Daoy (cell line): ENCODE results near the gene PDE6H. TPM values are rescaled to one million over a fixed set of nuclear protein-coding genes. Genes with fewer than 3 reads are reported as not detected.
A peak's percentile ranks its signal among the peaks of the same experiment; 100 is the strongest.

Experiments
- DNase-seq: peaks from one replicate; pipeline ENCODE4 v3.0.0-alpha.2; 2015; ENCODE audit warnings: low read depth
- total RNA-seq: library from RNA; depleted of rRNA; stranded (reverse); fragments of >200 nt; shearing (Covaris generic); gene quantifications from 2 replicates; pipeline ENCODE4 v1.2.3, GENCODE V29; 2014

Gene PDE6H
- total RNA-seq, 1 experiment from 2014 or later = not detected

DNA sequence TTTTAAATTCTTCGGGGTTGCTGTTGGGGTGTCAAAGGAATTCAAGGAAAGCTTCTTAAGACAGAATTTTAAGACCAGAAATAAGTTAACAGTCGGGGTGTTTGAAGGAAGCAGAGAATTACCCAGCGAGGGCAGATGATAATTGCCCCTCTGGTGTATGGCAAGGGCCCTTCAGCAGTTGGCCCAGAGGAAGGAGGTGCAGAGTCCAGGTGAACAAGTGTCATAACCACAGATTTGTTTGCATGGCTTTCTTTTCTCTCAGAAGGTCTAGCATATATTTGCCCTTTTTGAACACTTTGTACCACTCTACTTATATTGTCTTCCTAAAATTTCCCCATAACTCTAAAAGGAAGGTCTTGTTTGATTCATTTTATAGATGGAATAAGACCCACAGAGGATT is 1.8 kb downstream of the PDE6H start:
- no peak for DNase-seq

DNA sequence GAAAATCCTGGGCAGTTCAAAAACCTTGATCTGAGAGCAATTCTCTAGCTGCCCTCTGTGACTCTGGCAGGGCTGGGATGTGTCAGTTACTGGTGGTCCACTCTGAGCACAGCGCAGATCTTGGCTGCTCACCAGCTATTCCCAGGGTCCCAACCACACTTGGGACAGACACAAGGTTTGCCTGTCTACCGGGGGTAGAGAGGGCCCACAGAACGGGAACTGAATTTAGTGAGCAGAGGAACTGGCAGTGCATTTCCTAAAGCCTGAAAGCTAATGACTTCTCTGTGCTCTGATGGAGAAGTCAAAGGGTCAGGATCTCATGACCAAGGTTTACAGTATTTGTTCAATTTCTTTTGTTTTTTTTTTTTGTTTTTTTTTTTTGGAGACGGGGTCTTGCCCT is 2.6 kb downstream of the PDE6H start:
- DNase-seq = no peak

DNA sequence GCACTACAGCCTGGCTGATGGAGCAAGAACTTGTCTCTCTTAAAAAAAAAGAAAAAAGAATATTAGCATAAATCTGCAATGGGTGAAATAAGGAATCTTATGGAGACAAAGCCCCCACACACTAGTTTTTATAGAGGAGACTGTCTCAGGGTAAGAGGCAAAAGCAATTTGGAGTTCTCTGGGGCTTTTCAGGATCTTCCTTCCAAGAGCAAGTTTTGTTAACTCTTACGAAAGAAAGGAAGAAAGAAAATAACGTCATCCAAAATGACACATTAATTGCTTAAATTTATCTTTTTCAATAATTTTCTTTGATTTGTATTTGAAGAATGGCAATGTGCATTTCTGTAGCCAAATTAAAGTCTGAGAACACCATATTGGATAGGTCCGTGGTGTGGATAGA is 3.8 kb downstream of the PDE6H start:
- DNase-seq = no peak

DNA sequence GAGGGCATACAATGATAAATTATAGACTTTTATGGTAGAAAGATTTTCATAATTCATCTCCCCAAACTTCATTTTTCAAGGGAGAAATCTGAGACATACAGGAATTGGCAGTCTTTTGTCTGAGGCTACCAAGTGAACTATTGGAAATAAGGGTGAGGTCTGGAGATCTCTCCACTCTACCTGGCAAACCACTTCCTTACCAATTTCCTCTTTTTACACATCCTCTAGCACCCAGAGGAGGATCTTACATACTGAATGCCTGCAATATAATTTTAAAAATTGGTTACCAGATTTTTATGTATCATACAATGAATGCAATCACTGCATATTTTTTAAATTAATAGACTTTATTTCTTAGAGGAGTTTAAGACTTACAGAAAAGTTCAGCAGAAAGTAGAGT is 6.6 kb downstream of the PDE6H start:
- no peak for DNase-seq

DNA sequence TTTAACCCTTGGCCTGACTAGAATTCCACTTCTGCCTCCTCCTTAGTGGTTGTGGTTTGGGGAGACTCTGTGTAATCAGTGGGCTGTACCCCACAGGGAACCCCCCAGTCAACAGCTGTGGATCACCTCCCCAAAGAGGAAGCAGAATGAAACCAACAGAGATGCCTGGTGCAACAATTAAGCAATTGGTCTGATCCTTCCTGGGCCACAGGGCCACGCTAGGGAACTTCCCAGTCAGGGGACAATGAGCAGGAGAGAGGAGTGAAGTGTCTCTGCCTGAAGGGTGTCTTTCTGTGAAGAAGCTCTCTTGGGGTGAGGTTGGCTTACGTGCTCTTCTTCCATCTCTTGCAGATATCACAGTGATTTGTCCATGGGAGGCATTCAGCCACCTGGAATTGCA is 8.2 kb downstream of the PDE6H start:
- no peak for DNase-seq

DNA sequence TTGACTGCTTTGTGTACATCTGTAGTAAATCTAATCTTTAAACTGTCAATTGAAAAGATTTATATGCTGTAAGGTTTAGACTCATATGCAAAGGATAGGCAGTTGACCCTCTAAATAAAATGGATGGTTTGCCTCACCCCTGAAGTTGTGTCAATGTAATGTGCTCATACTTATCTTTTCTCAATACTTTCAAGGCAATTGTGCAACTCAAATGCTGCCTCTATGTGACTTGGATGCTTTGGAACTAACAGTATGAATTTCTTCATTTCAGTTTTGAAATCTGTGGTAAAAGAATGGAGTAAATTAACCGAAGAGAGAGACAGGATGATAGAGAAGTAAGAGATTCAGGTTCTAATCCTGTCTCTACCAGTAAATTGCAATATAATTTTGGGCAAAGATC is 9.7 kb downstream of the PDE6H start:
- DNase-seq = no peak

DNA sequence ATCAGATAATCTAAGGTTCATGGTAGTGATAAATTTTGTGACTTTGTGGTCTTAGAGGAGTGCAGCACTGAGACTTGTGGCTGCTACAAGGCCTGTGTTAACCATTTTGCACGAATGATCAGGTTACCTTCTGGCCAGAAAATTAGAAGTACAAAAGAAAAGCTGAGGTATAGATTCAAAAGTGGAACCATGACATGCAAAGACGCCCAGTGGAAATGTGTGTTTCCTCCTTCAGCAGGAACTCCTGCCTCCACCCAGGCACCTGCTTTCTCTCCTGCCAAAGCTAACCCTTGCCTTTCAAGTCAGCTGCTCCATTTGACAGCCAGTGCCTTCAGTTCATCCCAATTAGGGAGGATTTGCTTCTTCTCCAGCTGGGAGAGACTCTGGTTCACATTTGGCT is 10.1 kb downstream of the PDE6H start:
- no peak for DNase-seq

DNA sequence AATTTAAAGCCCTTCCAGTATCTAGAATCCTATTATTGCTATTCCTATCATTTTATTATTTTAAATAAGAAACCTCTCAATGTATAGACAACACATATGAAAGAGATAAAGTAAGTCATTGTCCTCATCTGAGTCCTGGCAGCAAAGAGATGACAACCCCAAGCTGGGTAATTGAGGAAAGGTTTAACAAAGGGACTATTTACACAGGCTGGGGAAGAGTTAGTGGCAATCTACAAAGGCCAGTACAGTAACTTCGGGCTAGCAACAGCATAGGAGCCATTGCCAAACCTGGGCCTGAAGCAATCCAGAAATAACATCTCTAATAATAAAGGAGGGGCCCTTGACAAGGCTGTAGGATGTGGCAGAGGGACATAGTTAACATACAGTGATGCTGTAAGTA is 11.2 kb downstream of the PDE6H start:
- DNase-seq = no peak

DNA sequence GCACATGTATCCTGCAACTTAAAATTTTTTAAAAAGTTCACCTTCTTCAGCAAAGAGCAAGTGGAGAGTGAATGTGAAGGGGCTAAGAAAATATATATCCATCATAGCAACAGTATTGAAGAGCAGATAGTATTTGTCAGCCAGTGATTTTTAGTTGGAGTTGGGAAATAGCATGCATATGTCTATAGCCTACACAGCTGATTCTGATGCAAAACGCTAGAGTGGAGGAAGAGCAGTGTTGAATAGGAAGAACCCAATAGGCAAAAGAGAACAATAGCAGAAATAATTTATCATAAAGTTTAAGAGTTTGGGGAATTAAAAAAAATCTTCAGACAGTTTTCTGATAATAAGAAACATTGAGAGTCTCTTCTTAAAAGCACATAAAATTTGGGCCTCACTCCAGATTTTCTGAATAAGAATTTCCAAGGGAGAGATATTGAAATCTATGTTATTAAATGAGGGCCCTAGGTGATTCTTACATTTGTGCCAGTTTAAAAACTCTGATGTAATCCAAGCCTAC is 12.0 kb downstream of the PDE6H start:
- no peak for DNase-seq

DNA sequence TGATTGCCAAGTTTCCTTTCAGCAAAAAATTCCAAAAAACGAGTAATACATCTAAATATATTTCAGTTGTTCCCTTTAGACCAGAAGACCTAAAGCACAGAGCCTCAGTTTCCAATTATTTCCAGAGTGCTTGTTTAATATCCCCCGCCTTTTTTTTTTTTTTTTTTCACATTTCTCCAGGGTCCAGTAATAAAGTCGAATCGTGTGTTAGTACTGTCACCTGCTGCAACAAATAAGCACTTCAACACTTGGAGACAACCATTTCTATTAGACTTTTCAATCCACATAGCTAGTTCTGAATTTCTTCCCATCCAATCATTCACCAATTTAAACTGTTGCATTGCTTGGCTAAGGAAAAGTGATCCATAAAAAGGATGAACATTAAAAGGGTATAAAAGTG is 13.6 kb downstream of the PDE6H start:
- no peak for DNase-seq

DNA sequence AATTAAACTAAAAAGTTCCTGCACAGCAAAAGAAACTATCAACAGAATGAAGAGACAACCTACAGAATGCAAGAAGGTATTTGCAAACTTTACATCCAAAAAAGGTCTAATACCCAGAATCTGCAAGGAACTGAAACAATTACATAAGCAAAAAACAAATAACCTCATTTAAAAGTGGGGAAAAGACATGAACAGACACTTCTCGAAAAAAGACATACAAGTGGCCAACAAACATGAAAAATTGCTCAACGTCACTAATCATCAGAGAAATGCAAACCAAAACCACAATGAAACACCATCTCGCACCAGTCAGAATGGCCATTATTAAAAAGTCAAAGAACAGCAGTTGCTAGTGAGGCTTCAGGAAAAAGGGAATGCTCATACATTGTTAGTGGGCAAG is 15.2 kb downstream of the PDE6H start:
- no peak for DNase-seq

DNA sequence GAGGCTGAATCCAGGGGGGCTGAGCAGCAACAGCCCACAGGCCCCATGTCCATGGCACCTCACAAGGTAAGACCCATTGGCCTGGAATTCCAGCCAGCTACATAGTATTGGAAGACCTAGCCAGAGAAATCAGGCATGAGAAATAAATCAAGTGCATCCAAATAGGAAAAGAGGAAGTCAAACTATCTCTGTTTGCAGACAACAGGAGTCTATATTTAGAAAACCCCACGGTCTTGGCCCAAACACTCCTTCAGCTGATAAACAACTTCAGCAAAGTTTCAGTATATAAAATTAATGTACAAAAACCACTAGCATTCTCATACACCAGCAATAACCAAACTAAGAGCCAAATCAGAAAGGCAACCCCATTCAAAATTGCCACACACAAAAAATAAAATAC is 16.9 kb downstream of the PDE6H start:
- no peak for DNase-seq

DNA sequence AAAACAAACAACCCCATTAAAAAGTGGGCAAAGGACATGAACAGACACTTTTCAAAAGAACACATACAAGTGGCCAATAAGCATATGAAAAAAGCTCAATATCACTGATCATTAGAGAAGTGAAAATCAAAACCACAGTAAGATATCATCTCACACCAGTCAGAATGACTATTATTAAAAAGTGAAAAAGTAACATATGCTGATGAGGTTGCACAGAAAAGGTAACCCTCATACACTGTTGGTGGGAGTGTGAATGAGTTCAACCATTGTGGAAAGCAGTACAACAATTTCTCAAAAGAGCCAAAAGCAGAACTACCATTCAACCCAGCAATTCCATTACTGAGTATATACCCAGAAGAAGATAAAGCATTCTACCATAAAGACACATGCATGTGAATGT is 18.2 kb downstream of the PDE6H start:
- DNase-seq = no peak

DNA sequence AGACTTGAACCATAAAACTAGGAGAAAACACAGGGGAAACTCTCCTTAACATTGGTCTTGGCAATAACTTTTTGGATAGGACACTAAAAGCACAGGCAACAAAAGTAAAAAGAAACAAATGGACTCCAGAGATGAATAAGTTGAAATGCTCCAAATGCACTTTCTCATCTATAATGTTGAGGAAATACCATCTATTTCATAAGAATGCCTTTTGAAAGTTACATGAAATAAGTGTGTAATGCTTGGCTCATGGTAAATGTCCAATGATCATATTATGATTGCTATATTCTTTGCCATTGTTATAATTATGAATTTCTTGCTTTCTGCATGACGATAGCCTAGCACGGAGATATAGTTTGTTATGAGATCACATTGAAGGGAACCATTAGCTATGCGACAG is 19.8 kb downstream of the PDE6H start:
- DNase-seq = no peak

DNA sequence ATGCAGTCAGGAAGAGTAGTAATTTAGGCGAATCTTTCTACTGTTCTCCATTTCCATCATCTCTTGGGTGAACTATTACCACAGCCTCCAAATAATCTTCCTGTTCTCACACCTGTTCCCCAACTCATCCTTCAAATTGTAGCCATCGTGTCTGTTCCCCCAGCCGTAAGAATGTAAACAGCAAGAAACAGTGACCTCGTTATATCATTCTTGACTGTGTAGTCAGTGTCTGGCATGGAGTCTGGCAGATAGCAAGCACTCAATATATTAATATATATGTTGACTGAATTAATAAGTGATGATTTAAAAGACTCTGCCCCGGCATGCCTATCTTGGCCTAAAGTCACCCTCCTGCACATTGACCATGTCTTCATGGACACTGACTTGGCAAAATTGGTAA is 20.3 kb downstream of the PDE6H start:
- DNase-seq = no peak

DNA sequence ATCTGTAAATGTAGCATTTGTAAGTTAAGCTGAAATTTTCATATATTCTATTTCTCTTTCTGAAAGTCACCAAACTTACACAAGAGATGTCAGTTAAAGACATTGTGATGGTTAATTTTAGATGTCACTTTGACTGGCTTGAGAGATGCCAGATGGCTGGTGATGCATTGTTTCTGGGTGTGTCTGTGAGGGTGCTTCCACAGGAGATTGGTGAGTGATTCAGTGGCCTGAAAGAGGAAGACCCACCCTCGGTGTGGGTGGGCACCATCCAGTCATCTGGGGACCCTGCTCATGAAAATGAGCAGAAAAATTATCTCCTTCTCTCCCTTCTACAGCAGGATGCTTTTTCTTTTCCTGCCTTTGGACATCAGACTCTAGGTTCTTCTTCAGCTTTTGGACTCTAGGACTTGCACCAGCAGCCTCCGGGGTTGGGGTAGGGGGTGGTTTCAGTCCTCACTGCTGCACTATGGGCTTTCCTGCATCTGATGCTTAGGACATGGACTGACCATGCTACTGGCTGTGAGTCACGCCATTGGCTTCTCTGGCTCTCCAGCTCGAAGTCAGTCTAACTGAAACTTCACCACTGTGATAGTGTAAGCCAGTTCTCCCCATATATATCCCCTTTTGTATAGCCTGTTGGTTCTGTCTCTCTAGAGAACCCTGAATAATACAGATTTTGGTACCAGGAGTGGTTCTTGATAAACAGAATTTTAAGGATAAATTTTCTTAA is 20.9 kb downstream of the PDE6H start:
- peak; percentile 70 for DNase-seq

DNA sequence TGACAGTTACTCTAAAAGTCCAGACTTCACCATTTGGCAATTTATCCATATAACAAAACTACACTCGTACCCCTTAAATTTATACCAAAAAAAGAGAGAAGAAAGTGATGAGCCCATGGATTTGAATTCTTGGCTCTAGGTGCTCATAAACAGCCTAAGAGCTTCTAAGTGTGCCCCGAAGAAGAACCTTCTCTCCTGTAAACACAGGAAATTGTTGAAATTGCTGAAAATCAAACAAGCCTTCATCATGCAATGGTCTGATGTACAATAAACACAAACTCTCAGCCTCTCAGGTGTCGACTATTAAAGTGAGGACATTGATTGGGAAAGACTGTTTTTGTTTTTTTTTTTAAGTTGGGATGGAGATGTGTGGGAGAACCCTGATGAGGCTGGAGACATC is 21.8 kb downstream of the PDE6H start:
- DNase-seq = no peak

DNA sequence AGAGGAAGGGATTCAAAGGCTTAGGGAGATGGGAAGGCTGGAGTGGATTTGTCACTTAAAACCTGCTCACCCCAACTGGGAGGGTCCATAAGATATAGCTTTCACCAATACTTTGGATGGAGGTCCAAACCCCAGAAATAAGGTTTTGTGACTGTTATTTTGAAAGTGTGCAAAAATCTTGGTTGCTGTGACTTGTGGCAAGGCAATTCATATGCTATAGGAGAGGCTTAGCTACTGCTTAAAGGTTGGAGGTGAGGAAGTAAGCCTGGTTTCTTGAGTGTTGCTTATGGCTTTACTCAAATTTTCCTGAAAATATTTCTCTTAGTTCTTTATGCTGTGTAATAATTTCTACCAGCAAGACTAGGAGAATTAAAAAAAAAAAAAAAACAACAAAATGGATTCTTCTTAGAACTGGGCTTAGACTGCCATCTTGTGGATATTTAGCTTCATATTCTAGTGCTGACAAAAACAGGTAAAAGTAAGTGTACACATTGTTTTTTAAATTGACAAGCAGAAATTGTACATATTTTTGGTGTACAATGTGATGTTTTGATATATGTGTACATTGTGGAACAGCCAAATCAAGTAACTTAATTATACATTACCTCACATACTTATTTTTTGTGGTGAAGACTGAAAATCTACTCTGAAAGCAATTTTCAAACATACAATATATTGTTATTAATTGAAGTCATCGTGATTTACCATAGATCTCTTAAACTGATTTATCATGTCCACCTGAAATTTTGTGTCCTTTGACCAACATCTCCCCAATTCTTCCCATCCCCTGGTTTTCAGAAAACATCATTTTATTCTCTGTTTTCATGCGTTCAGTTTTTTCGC is 23.0 kb downstream of the PDE6H start:
- peak; percentile 52 for DNase-seq

DNA sequence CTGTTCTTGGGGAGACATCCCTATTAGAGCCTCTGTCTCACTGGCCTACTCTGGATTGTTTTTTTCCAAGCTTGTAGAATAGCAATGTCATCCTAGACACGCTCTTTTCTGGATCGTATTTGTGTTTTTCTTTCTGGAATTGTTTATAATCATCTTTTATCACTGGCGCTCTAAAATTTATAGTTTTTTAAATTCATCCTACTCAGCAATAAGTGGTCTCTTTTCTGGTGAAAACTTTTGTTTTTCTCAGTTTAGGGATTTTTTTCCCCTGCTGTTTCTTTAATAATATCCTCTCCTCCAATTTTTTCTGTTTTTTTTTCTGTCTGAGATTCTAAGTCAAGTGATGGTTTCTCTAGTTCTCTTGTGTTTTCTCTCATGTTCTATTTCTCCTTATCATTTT is 25.2 kb downstream of the PDE6H start:
- no peak for DNase-seq

DNA sequence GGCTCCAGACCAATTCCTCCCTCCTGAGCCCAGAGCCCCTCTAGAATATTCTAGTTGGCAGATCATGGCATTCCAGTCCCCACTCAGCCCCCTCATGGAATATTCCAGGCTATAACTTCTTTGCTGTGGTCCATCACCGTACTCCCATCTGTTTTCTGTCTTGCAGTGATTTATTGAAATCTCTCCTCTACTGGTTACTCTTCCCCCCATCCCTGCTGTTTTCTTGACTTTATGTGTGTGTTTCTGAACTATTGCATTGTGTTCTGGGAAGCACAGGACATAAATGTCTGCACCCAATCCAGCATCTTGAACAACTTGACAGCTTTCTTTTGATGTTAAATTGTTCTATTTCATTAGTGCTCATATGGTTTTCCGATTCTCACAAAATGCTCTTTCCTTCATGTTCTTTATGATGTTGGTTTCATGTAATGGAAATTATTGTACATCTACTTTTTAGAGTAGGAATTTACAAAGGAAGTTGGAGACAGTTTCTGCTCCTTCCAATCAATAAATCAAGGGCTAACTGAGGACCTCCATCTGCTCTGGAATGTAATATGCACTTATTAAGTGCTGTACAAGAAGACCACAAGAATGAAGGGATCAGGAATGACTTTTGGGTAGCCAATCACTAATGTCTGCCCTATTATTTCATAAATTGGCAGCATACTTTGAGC is 26.3 kb downstream of the PDE6H start:
- DNase-seq = no peak

DNA sequence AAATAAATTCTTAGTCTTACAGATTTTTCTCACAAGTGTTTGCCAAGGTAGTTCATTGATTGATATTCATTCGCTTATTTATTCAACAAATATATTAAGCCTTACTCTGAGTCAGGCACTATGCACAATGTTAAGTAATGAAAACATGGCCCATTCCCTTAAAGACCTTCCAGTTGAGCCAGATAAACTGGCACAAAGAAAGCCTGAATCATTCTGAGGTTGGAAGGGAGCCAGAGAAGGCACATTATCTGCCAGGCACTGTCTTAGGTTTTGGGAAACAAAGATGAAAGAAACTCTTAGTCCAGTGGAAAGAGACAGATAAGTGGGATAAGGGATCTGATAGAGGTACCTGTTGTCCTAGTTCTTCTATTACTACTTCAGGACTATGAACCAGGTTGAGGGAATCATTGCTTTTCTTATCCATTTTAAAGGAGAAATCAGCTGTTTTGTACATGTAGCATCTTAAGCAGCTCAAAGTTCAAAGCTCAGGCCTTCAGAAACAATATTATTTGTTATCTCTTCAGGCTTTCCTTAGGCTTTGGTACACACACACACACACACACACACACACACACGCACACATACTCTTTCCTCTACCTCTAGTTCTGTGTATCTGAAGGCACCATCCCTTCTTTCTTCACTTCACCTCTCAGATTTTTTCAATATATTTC is 27.0 kb downstream of the PDE6H start:
- DNase-seq = peak; percentile 47

DNA sequence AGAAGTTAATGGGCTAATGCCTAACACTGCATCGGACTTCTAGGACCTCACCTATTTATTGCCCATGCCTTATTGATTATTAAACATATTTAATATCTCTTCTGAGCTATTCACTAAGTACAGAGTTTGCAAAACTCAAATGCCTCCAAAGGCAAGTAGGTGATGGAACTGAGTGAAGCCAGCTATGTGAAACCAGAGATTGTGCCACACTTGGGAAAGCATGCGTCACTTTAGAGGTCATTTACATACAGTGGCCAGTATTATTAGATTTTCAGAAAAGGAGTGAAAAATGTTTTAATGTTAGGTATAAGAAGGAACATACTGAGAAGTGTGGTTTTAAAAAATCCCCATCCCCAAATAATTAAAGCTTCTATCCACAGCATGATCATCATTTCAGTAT is 27.7 kb downstream of the PDE6H start:
- DNase-seq = no peak
